ENCODE results near the gene PLA2G2F.
"Not testable (repeated sequence)": the region's sequence is repeated elsewhere in the genome, so short reads cannot be mapped to it uniquely, and the experiment has no call there.

Gene PLA2G2F

DNA sequence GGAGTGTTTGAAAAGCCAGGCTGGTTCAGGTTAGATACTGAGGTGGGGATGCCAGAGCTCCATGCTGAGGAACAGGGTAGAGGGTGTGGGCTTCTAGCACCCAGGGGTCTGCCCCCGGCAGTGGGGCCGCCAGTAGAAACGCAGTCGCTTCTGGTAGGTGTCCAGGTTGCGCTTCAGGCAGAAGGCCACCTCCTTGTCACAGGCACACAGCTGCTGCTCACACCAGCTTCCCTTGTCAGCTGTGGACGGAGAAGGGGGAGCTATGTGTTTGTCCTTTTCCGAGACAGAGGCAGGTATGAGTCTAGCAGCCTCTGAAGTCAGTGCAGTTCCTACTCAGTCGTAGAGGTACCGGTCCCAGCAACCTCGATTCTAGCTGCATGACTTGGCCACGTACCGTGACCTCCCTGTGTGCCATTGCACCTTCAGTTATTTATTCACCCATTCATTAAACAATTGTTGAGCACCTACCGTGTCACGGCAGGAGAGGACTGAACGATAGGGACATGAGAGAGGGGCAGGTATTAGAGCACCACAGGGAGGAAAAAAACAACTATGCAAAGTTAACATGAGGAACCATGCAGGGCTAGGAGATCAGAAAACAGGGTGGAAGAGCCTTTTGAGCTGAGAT lies 25.0 kb upstream of the PLA2G2F start:
- DNase-seq (ENCODE audit: low read depth in 4 of 4, low spot score in 1 of 4), result no peak

DNA sequence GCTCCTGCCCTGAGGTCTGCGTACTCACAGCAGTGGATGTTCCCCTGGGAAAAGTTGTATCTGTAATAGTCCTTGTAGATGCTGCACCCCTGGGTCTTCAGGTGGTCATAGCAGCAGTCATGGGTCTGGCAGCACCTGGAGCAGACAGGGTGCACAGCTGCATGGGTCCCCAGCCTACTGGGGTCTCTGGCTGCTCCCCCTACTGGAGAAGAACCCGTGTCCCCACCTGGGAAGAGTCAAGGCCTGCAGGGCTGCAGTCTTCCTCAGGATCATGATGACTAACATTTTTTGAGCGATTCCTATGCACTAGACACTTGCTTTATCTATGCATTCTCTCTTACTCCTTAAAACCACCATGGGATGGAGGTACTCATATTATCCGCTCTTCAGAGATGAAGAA lies 23.6 kb upstream of the PLA2G2F start:
- DNase-seq (ENCODE audit: low read depth in 4 of 4, low spot score in 1 of 4), result no peak

DNA sequence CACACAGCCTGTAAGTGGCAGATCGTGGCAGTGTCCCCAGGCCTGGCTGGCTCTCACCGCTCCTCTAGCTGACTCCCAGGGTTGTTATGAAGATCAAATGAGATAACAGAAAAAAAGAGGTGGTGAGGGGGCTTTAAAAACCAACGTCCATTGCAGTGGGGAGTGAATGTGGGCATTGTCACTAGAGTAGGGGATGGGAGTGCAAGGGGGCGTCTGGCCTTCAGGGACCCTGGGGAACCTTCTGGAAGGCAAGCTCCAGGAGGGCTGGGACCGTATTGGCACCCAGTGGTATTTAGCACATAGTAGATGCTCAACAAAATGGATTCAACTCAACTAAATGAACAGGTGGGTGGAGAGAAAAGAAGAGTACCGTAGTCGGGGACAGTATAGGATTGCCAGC lies 23.2 kb upstream of the PLA2G2F start:
- no peak for DNase-seq (ENCODE audit: low read depth in 4 of 4, low spot score in 1 of 4)

DNA sequence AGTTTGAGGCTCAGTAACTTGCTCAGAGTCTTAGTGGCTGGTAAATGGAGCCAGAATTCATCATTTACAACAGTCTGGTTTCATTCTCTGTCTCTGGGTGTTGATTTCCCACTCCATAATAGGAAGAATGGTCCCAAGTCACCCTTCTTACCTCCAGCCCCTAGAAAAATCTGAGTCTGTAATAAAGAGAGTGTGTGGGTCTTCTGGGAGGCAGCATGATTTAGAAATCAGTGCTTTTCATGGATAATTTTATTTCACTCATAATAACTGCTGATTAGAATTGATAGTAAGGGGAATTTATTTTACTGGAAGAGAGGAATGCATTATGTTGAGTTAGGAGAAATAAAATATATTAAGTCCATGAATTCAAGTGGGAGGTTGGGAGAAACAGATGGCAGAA lies 21.9 kb upstream of the PLA2G2F start:
- no peak for DNase-seq (ENCODE audit: low read depth in 4 of 4, low spot score in 1 of 4)

DNA sequence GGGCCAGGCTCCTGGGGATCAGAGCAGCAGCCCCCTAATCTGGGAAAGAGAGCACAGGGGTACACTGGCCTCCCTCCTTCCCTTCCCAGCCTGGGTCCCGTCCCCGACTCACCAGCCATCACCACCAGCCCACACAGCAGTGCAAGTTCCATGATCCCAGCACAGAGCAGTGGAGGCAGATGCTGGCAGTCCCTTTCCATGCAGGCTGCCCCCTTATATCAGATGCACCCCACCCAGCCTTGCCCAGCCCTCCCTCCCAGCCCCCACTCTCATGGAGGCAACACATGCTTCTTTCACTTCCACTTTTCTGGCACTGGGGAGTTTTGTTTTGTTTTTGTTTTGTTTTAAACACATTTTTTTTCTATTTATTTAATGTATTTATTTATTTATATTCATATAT lies 19.8 kb upstream of the PLA2G2F start, which contains the start of gene PLA2G2D:
PLA2G2D (minus strand) TSS at position 190 of the 400 bp plus-strand sequence; CDS start at position 152, 38 bp downstream.
- DNase-seq (ENCODE audit: low read depth in 4 of 4, low spot score in 1 of 4), result no peak

DNA sequence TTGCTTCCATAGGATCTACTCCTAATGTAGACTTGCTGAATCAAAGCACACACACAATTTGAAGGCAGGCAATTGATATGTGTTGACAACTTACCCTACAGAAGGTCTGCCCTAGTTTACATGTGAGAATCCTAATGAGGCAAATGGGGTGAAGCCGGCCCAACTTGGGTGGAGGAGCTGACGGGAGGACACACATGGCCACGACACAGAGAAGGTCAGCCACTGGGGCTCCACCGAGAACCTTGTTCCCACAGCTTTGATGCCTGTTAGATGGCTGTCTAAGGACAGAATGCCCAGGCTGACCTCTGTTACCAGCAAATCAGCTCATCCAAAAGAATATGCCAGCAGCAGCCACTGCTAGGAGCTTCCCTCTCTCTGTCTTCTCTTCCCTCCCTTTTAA lies 18.3 kb upstream of the PLA2G2F start:
- no peak for DNase-seq (ENCODE audit: low read depth in 4 of 4, low spot score in 1 of 4)

DNA sequence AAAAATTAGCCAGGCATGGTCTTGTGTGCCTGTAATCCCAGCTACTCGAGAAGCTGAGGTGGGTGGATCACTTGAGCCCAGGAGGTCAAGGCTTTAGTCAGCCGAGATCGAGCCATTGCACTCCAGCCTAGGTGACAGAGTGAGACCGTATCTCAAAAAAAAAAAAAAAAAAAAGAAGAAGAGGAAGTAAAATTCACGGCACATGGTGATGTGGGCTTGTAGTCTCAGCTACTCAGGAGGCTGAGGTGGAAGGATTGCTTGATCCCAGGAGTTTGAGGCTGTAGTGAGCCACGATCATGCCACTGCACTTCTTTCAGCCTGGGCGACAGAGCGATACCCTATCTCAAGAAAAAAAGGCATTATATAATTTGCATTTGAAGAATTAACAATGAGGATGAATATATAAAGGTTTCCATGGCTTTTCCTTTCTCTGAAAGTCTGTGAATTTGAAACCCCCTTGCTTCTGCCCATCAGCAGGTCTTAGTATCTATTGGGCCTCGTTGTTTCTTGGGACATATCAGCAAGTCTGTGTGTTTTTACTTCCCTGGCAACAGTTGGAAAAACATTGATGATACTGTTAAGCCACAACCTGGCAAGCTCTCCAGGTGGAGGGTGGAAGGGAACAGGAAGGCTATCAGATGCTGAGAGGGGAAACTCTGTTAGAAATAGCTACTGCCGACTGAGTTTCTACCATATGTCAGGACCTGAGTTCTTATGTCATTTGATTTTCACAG lies 15.2 kb upstream of the PLA2G2F start:
- no peak for DNase-seq (ENCODE audit: low read depth in 4 of 4, low spot score in 1 of 4)

DNA sequence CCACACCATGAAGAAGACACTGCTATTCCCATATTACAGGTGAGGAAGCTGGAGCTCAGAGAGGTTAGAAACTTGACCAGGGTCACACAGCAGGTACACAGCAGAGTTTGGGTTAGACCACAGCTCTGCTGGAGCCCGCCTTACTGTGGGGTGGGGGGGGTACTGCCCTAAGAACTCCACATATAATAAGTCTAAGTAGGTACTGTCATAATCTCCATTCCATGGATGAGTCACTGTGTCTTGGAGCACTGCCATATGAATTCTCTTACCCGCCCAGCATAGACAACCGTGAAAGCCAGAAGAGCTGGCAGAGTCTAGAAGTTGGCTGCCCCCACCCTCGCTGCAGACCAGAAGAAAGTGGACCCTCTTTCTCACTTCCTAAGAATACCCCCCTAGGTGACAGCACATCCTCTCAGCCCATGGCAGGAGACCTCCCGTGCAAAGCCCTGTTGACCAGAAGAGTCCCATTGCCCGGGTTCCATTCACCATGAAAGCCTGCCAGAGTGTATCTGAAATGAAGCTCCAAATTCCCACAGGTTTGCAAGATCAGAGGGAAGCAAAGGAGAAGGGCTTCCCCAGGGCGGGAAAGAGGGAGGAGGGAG lies 14.6 kb upstream of the PLA2G2F start:
- DNase-seq (ENCODE audit: low read depth in 4 of 4, low spot score in 1 of 4), result no peak

DNA sequence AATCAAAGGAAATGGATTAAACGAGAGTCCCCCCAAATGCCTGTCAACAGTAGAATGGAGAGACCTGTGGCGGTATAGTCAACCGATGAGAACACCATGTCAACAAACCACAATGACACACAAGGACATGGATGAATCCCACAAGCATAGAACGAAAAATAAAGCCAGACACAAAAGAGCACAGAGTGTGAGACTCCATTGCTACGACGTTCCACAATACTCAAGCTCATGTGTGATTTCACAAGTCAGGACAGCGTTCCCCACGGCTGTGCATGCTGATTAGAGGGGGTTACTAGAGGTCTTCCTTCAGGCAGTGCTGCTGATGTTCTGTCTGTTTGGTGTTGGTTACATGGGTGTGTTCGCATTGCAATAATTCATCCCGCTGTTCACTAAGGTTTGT lies 14.0 kb upstream of the PLA2G2F start:
- no peak for DNase-seq (ENCODE audit: low read depth in 4 of 4, low spot score in 1 of 4)

DNA sequence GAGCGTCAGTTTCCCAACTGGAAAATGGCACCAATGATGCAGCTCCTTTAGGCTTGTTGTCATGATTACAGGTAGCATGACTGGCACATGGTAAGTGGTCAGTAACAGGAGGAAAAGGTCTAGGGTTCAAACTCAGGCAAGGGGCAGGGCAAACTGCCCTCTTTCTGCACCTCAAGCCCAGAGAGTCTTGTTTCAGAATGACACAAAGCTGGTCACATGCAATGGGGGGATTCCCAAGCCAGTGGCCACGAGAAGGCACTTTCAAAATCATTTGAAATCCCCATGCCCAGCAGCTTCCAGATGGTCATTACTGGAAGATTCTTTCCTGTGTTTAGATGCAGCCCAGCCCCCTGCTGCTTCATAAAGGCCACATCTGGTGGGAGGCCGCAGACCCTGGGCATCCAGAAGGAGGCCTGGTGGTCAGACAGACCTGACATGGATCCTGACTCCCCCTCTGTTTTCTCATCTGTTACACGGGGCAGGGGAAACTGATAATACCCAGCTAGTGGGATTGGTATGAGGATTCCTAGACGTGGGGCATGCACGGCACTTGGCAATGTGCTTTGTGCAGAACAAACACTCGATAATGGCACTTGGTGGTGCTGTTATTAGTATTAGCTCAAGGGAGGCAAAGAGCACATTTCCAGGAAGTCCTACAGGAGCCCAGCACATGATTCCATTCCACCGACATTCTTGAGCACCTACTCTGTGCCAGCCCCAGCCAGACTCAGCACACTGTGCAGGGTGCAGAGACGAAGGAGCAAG lies 12.9 kb upstream of the PLA2G2F start:
- DNase-seq (ENCODE audit: low read depth in 4 of 4, low spot score in 1 of 4), result no peak

DNA sequence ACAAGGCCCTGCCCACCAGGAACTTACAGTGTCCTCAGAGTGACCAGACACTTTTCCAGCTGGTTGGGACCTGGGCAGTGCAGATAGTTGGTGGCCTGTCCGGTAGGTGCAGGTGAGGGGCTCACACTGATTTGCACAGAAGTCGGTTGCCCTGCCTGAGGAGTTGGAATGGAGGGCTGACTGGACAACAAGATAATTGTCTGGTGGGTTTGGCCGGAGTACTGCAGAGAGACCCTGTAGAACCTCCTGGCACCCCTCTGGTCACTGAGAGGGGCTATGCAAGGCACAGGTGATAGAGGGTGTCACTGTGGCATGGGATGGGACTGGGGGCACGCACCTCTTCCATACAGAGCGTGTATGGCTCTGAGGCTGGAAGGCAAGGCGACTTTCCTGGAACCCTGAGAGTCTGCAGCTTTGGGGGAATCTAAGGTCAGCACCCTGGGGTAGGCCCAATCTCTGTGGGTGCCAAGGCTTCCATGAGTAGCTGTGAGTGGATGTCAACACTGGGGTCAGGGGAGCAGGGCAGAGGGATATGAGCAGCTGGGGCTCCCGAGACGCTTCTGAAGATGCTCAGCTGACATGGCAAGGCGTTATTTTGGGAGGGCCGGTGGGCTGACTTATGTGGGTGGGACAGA lies 12.2 kb upstream of the PLA2G2F start:
- no peak for DNase-seq (ENCODE audit: low read depth in 4 of 4, low spot score in 1 of 4)

DNA sequence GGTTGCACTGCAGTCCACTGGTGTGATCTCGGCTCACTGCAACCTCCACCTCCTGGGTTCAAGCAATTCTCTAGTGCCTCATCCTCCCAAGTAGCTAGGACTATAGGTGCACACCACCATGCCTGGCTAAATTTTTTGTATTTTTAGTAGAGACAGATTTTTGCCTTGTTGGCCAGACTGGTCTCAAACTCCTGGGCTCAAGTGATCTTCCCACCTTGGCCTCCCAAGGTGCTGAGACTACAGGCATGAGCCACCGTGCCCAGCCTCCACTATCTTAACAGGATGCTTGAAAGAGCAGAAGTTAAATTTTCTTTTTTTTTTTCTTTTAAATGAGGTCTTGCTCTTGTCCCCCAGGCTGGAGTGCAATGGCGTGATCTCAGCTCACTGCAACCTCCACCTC lies 8.6 kb upstream of the PLA2G2F start:
- DNase-seq (ENCODE audit: low read depth in 4 of 4, low spot score in 1 of 4), result not testable (repeated sequence)

DNA sequence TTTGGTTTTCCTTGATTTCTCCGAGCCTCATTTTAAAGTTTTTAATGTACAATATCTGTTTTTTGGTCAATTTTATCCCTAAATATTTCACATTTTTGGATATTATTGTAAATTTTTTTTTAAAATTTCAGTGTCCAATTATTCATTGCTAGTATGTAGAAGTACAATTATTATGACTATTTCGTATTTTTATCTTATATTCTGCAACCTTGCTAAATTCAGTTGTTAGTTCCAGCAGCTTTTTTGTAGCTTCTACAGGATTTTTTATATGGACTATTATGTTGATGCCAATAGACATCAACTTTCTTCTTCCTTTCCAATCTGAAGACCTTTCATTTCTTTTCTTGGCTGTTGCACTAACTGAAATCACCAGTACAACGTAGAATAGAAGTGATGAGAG lies 4.1 kb upstream of the PLA2G2F start:
- DNase-seq (ENCODE audit: low read depth in 4 of 4, low spot score in 1 of 4), result no peak

DNA sequence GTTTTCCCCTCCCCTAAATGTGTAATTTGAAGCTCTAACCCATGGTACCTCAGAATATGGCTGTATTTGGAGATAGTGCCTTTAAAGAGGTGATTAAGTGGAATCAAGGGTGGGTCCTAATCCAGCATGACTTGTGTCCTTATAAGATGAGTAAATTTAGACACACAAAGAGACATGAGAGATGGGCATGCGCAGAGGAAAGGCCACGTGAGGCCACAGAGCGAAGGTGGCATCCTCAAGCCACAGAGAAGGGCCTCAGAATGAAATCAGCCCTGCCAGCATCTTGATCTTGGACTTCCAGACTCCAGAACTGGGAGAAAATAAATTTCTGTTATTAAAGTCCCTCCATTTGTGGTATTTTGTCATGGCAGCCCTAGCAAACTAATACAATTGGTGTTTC lies 2.9 kb upstream of the PLA2G2F start:
- no peak for DNase-seq (ENCODE audit: low read depth in 4 of 4, low spot score in 1 of 4)

DNA sequence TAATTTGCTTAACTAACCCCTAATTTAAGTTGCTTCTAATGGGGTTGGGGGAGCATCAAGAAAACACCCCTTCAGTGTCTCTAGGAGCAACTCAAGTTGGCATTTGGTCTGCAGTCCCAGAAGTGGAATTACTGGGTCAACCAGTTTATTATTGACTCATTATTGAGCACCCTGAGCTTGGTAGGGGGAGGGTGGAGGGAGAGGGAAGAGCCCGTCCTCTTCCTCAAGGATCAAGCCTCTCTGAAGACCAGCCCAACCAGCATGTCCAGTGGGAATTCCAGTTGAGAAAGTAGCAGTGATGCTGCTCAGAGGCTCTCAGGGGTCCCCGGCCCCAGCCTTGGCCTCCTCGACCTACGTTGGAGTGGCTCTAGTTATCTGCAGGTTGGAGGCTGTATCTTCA lies 2.1 kb upstream of the PLA2G2F start:
- DNase-seq (ENCODE audit: low read depth in 4 of 4, low spot score in 1 of 4), result no peak

DNA sequence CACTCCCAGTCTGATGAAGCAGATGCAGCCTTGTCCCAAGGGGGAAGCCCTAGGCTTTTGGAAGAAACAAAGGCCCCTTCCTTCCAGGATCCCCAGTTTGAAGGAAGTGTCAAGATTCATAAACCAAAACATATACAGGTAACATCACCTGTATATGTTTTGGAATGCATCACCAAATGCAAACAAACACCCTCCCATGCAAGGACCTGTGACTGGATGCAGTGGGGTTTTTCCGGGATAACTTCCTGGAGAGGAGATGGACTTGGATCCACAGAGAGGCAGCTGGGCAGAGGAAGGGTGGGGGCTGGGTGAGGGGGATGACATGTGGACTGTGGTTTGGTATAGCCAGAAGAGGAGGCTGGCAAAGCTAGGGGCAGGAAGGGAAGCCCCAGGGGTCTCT lies 1.5 kb upstream of the PLA2G2F start:
- no peak for DNase-seq (ENCODE audit: low read depth in 4 of 4, low spot score in 1 of 4)

DNA sequence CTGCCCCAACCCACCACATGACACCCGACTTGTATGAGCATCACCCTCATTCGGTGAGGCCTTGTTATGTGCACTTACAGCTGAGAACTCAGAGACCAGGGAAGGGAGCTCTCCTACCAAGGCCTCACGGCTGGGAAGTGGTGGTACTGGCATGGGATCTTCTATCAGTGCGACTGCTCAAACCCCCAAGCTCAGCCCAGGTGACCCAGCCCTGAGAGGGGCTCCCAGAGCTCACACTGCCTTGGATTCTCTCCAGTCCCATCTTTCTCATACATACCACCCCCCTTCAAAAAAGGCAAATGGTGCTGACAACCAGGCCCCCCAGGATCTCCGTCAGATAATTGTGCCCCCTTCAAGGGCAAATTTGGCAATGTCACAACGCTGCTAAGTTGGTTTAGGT lies 777 bp upstream of the PLA2G2F start:
- no peak for DNase-seq (ENCODE audit: low read depth in 4 of 4, low spot score in 1 of 4)

DNA sequence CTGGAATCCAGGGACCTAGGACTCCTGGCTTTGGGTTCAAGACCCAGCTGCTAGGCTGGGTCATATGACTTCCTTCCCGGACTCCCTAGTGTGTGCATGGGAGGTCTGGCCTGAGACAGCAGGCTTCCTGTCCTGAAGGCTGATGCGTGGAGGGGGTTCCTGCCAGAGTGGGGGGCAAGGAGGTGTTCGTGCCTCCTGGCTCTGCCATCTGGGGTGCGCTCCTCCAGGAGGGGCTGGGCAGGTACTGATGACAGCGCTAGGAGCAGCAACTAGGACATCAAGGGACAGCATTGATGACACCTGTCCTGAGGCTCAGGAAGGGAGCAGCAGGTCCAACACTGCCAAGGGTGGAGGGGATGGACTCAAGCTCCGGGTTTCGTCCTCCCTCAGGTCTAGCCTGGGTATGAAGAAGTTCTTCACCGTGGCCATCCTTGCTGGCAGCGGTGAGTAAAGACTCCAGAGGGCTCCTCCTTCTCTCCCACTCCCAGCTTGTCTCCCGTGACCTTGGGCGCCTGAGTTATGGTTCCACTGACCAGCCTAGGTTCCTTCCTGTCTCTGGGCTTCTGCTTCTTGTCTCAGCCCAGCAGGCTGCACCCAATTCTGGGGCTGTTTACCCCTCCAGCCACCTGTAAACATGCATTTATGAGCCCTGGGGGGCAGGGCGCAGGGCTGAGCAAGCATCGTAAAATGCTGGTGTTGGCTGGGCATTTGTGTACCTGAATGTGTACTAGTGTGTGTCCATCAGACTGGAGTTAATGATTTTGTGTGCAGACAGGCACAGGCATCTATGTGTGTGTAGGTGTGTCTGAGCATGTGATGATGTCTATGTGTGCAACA lies 871 bp downstream of the PLA2G2F start:
- no peak for DNase-seq (ENCODE audit: low read depth in 4 of 4, low spot score in 1 of 4)

DNA sequence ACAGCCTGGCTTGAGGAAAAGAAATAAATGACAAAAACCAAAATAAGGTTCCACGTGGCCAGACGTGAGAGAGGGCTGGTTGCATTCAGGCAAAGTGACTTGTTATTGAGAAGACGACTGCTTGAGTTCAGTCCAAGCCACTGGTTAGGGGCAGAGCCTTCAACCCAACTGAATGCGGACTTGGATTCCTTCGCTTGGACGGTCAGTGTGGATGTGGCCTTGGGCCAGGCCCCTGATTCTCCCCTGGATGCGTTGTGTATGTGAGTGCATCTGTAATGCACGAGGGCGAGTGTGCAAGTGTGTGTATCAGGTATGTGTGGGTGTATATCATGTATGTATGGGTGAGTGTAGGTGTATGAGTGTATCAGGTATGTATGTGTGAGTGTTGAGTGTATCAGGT lies 1.9 kb downstream of the PLA2G2F start:
- DNase-seq (ENCODE audit: low read depth in 4 of 4, low spot score in 1 of 4), result no peak

DNA sequence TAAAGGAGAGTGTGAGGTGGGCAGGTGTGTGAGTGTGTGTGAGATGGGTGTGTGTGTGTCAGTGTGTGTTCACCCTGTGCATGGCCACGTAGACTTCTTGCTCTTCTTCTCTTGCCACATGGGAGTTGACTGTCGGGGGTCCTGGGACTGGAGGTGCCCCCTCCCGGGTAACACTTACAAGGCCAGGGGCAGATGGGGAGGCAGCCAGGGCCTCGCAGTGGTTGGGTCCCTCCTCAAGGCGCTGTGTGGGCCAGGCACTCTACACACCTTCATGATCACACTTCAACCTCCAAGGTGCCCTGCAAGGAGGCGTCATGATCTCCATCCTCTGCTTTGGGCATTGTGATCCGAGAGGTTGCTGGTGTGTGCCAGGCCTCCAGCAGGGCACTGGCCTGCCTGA lies 2.3 kb downstream of the PLA2G2F start:
- DNase-seq (ENCODE audit: low read depth in 4 of 4, low spot score in 1 of 4), result no peak
